Psoas muscle (tissue), 8 donors: ENCODE measurements around the gene MIS18A. TPM values are rescaled to one million over a fixed set of nuclear protein-coding genes. Genes with fewer than 3 reads are reported as not detected.

Experiments
- ATAC-seq, 4 donors: fragments of 200-7000 bp; cut with Tn5 transposase; one replicate each; pipeline ENCODE4 v1.9.1; 2020; ENCODE audit warnings: moderate library complexity in 3 of 4, mild to moderate bottlenecking in 2 of 4
- DNase-seq, 2 donors: peaks; one replicate each; pipeline ENCODE4 v3.0.0-alpha.2; 2020
- H3K27ac ChIP-seq: fragments of 200-600 bp; one replicate; pipeline ENCODE4 v1.8.0; 2022
- H3K27me3 ChIP-seq, 3 donors: fragments of 200-600 bp in 1 of 3; one replicate each; pipeline versions ENCODE4 v1.6.1 to v1.8.0; 2013 to 2022; ENCODE audit warnings: low read length in 2 of 3, mild to moderate bottlenecking in 2 of 3, moderate library complexity in 1 of 3; ENCODE audit not compliant: insufficient read depth in 3 of 3
- H3K36me3 ChIP-seq, 2 donors: fragments of 200-600 bp in 1 of 2; one replicate each; pipeline versions ENCODE4 v1.6.1 to v1.8.0; 2013 to 2022; ENCODE audit warnings: low read depth in 1 of 2, mild to moderate bottlenecking in 1 of 2, moderate library complexity in 1 of 2; ENCODE audit not compliant: insufficient read depth in 1 of 2
- H3K4me1 ChIP-seq: fragments of 200-600 bp; one replicate; pipeline ENCODE4 v1.8.0; 2022
- H3K4me3 ChIP-seq: fragments of 200-600 bp; one replicate; pipeline ENCODE4 v1.8.0; 2022; ENCODE audit warnings: mild to moderate bottlenecking
- H3K9me3 ChIP-seq: fragments of 200-600 bp; one replicate; pipeline ENCODE4 v1.8.0; 2022
- WGBS, 3 donors: extraction: QIAGEN DNeasy Blood & Tissue Kit; methylation state at CpG; one replicate each; pipeline versions ENCODE4 v1.1.6 to v1.1.7; 2013; 5-methylcytosine and 5-hydroxymethylcytosine counted together
- intact Hi-C, 2 donors: fragments of 100-400 bp; cut with DNase I; formaldehyde crosslinking; loops; one replicate each; pipeline versions ENCODE4 v1.11.0 to v1.14.2; 2022
- polyA plus RNA-seq, 3 donors: library from polyadenylated mRNA; stranded (reverse); fragments of 200-250 nt; gene quantifications; one replicate each; pipeline ENCODE4 v1.2.3, GENCODE V29; 2013
- total RNA-seq, 4 donors: library from RNA; stranded (reverse); fragmentation: NEBNext Ultra II Directional in 2 of 4; extraction: Animal tissue kit (Norgen Biotek cat#: 25700) in 2 of 4; gene quantifications; one replicate each; pipeline versions ENCODE4 v1.2.1 to v1.2.4, GENCODE V29; 2021 to 2023
- TF ChIP-seq, protein P1 (sequence below): fragments of 200-600 bp; IDR thresholded peaks from one replicate; pipeline ENCODE4 v1.8.0; 2022; ENCODE audit warnings: antibody characterized with exemption
- donor health status: healthy with polysubstance abuse.
- donor health status: DM: no; HTN: no; CAD: no; lungs with moderate emphysema.
- donor health status: Bipolar disorder and iron deficiency.
- donor health status: healthy.
- donor health status: DM: yes; HTN: yes; CAD: no.
- donor health status: DM: no; HTN: no; CAD: no.
- donor health status: DM: no; HTN: no; CAD: no.
- donor health status: DM: yes; HTN: yes; CAD: no.

Gene MIS18A
- total and polyA plus RNA-seq, 7 donors = 0.92 to 4.7 (median 1.4) TPM

DNA sequence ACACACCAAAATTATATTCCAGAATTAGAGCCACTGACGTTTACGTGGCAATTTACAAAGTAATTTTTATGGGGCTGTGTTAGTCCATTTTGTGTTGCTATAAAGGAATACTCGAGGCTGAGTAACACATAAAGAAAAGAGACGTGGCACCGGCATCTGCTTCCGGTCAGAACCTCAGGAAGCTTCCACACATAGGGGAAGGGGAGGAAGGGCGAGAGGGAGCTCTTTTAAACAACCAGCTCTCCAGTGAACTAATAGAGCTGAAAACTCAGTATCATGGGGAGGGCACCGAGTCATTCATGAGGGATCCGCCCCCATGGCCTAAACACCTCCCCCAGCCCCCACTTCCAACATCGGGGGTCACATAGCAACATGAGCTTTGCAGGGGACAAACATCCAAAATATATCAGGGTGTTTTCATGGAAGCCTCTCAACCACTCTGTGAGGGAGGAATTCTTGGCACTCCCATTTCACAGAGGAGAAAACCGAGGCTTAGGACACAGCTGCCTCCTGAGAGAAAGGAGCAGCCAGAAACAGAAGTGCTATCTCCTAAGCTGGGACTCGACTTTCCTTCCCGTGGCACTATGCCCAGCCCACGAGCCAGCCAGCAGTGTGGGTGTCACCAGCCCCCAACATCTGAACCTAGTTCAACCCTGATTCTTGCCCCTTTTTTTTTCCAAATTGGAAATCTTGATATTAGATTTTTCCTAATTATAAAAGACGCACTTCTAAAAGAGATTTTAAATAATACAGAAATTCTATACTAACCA lies 29.2 kb downstream of the MIS18A start:
- no peaks in the 10 kb centered on the region for H3K9me3 ChIP-seq
- H3K4me1 ChIP-seq = no peaks in the 10 kb centered on the region
- WGBS, 3 donors = 39 to 52% (median 46%) methylated on average over 15 of the region's 15 CpGs
- H3K27ac ChIP-seq = no peak overlapping the region
- DNase-seq (no peak), ATAC-seq (no peak)
- no peak overlapping the region for H3K4me3 ChIP-seq
- TF ChIP-seq, protein P1, sequence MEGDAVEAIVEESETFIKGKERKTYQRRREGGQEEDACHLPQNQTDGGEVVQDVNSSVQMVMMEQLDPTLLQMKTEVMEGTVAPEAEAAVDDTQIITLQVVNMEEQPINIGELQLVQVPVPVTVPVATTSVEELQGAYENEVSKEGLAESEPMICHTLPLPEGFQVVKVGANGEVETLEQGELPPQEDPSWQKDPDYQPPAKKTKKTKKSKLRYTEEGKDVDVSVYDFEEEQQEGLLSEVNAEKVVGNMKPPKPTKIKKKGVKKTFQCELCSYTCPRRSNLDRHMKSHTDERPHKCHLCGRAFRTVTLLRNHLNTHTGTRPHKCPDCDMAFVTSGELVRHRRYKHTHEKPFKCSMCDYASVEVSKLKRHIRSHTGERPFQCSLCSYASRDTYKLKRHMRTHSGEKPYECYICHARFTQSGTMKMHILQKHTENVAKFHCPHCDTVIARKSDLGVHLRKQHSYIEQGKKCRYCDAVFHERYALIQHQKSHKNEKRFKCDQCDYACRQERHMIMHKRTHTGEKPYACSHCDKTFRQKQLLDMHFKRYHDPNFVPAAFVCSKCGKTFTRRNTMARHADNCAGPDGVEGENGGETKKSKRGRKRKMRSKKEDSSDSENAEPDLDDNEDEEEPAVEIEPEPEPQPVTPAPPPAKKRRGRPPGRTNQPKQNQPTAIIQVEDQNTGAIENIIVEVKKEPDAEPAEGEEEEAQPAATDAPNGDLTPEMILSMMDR = no peak
- H3K27me3 ChIP-seq = peaks cover 0 to 9% (median 0%) of the 10 kb centered on the region in 3 donors
- intact Hi-C loops = no loop called here
- H3K36me3 ChIP-seq = no peaks in the 10 kb centered on the region

- DNase-seq = no peak
- no peak for ATAC-seq
- intact Hi-C loops = no loop called here
- 45 to 51% (median 46%) methylated on average over 14 of the region's 14 CpGs for WGBS, 3 donors
- Histone ChIP-seq H3K9me3 (no peaks in the 10 kb centered on the region), H3K36me3 (no peaks in the 10 kb centered on the region), H3K27ac (no peak overlapping the region), H3K4me1 (no peaks in the 10 kb centered on the region), H3K27me3 (peaks cover 0 to 6% (median 0%) of the 10 kb centered on the region in 3 donors), H3K4me3 (no peak overlapping the region)
- TF ChIP-seq, protein P1 = no peak
Observed at GRCh38 chr21:32248571-32249461, 30.0 kb downstream of the MIS18A start.

DNA sequence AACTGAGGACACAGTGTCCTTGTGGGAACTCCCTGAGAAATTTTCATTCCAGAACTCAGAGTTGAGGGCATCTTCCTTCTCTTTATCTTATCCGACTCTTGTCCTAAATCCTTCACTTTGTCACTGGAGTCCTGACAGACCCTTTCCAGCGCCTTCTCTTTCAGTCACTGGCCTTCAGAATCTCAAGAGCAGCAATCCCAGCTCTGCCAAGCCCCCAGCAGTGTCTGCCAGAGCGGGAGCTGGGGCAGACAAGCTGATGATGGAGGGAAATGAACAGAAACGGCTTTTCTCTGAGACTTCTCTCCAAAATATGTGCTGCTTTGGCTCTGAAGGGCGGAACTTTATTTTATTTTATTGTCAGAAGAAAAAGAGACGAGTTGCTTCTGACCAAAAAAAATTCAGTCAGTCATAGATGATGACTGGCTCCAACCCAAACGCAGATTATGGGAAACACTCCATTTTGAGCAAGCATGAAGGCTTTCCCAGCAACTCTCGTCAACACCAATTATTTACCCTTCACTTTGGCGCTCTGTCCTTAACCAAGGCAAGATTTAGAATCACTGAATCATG lies 32.2 kb downstream of the MIS18A start:
- Histone ChIP-seq H3K4me1 (no peaks in the 10 kb centered on the region), H3K27ac (no peak overlapping the region), H3K4me3 (no peak overlapping the region), H3K9me3 (no peaks in the 10 kb centered on the region), H3K36me3 (no peaks in the 10 kb centered on the region), H3K27me3 (peaks cover 0 to 6% (median 0%) of the 10 kb centered on the region in 3 donors)
- intact Hi-C loops = no loop called here
- no peak for ATAC-seq
- no peak for DNase-seq
- TF ChIP-seq, protein P1 = no peak
- 65 to 72% (median 68%) methylated on average over 9 of the region's 9 CpGs for WGBS, 3 donors

- Histone ChIP-seq H3K4me3 (no peak overlapping the region), H3K9me3 (no peaks in the 10 kb centered on the region), H3K4me1 (no peaks in the 10 kb centered on the region), H3K36me3 (no peaks in the 10 kb centered on the region), H3K27me3 (peaks cover 0 to 6% (median 0%) of the 10 kb centered on the region in 3 donors), H3K27ac (no peak overlapping the region)
- ATAC-seq = no peak
- DNase-seq = no peak
- intact Hi-C loops = no loop called here
- TF ChIP-seq, protein P1 = no peak
- WGBS, 3 donors = 80 to 84% (median 83%) methylated on average over 8 of the region's 8 CpGs
Observed at GRCh38 chr21:32245971-32246370, 32.9 kb downstream of the MIS18A start.
